Astrocyte (in vitro differentiated cells and primary cell): ENCODE data around the gene ZNF317. TPM values are rescaled to one million over a fixed set of nuclear protein-coding genes. Genes with fewer than 3 reads are reported as not detected.

Source experiments
- DNase-seq: peaks from one replicate; pipeline ENCODE4 v3.0.0-alpha.2; 2010; ENCODE audit warnings: low read depth
- FAIRE-seq: peaks from 2 replicates; lab custom pipeline; 2011; peaks lifted over from hg19 to GRCh38; lab: Jason Lieb, UNC
- H2AFZ ChIP-seq: 2 replicates; pipeline ENCODE4 v1.6.0; 2012; ENCODE audit warnings: low read depth, low read length, inconsistent platforms
- H3K27ac ChIP-seq: 2 replicates; pipeline ENCODE4 v1.5.1; 2011; ENCODE audit warnings: low read depth, low read length, inconsistent platforms
- H3K27me3 ChIP-seq: 2 replicates; pipeline ENCODE4 v1.6.0; 2011; ENCODE audit warnings: low read length, inconsistent platforms; ENCODE audit not compliant: insufficient read depth
- H3K36me3 ChIP-seq: 2 replicates; pipeline ENCODE4 v1.5.1; 2011; ENCODE audit warnings: low read length, inconsistent platforms; ENCODE audit not compliant: insufficient read depth
- H3K4me1 ChIP-seq: 2 replicates; pipeline ENCODE4 v1.5.1; 2011; ENCODE audit warnings: low read length, inconsistent platforms; ENCODE audit not compliant: insufficient read depth
- H3K4me2 ChIP-seq: 2 replicates; pipeline ENCODE4 v1.6.0; 2012; ENCODE audit warnings: low read length, inconsistent platforms
- H3K4me3 ChIP-seq: 2 replicates; pipeline ENCODE4 v1.5.1; 2011; ENCODE audit warnings: low read depth, mild to moderate bottlenecking, low read length, inconsistent platforms; ENCODE audit not compliant: insufficient read depth
- H3K79me2 ChIP-seq: 2 replicates; pipeline ENCODE4 v1.6.0; 2012; ENCODE audit warnings: mild to moderate bottlenecking, low read length, inconsistent platforms; ENCODE audit not compliant: insufficient read depth
- H3K9ac ChIP-seq: 2 replicates; pipeline ENCODE4 v1.6.0; 2012; ENCODE audit warnings: mild to moderate bottlenecking, low read length, inconsistent platforms
- H3K9me3 ChIP-seq: 2 replicates; pipeline ENCODE4 v1.5.1; 2012; ENCODE audit warnings: low read depth, mild to moderate bottlenecking, low read length, inconsistent platforms; ENCODE audit not compliant: insufficient read depth
- H4K20me1 ChIP-seq: 2 replicates; pipeline ENCODE4 v1.6.0; 2012; ENCODE audit warnings: low read length, inconsistent platforms; ENCODE audit not compliant: insufficient read depth
- H3K27ac Mint-ChIP-seq: one replicate; pipeline ENCODE4 v1.8.0; 2021; ENCODE audit warnings: mild to moderate bottlenecking, mixed read lengths; ENCODE audit not compliant: unreplicated experiment
- H3K27me3 Mint-ChIP-seq: one replicate; pipeline ENCODE4 v1.8.0; 2021; ENCODE audit warnings: low read depth, mixed read lengths; ENCODE audit not compliant: unreplicated experiment
- H3K36me3 Mint-ChIP-seq: one replicate; pipeline ENCODE4 v1.8.0; 2021; ENCODE audit warnings: low read depth, mixed read lengths; ENCODE audit not compliant: unreplicated experiment
- H3K4me1 Mint-ChIP-seq: one replicate; pipeline ENCODE4 v1.8.0; 2021; ENCODE audit warnings: low read depth, mixed read lengths; ENCODE audit not compliant: unreplicated experiment
- H3K4me3 Mint-ChIP-seq: one replicate; pipeline ENCODE4 v1.8.0; 2021; ENCODE audit warnings: mild to moderate bottlenecking, moderate library complexity, mixed read lengths; ENCODE audit not compliant: unreplicated experiment
- H3K9me3 Mint-ChIP-seq: one replicate; pipeline ENCODE4 v1.8.0; 2021; ENCODE audit warnings: mild to moderate bottlenecking, mixed read lengths; ENCODE audit not compliant: unreplicated experiment
- EZH2 ChIP-seq: IDR thresholded peaks from 2 replicates; pipeline ENCODE4 v1.6.1; 2012; ENCODE audit warnings: mild to moderate bottlenecking, low read length, inconsistent platforms; ENCODE audit not compliant: insufficient read depth
- total RNA-seq: library from RNA; stranded (reverse); gene quantifications from 2 replicates; pipeline ENCODE4 v1.2.1, GENCODE V29; 2021
- TF ChIP-seq, protein P1 (sequence below): IDR thresholded peaks from 2 replicates; pipeline ENCODE4 v1.5.1; 2011; ENCODE audit warnings: low read depth, mild to moderate bottlenecking, inconsistent platforms, low read length, moderate library complexity; ENCODE audit not compliant: insufficient read depth

Gene ZNF317
- total RNA-seq, 1 donor from 2014 or later, result 32.9 TPM

DNA sequence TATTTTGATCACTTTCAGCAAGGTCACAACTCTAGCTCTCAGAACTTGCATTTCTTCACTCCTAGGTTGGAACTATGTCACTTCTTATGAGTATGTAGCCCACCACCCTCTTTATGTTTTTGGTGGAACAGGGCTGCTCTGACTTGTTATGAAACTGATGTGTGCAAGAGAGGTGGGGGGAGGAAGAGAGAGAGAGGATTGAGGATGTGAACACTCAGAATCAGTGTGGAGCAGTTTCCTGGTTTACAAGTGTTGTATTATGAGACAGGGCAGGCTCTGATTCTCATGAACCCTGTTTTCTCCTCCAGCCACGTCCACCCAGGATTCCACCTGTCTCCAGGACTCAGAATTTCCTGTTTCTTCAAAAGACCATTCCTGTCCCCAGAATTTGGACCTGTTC is 16.1 kb downstream of the ZNF317 start:
- H2AFZ ChIP-seq, result no peak overlapping the region
- no peak overlapping the region for H3K9ac ChIP-seq
- no peak overlapping the region for H3K27ac Mint-ChIP-seq
- TF ChIP-seq EZH2, result no peak
- TF ChIP-seq, protein P1, sequence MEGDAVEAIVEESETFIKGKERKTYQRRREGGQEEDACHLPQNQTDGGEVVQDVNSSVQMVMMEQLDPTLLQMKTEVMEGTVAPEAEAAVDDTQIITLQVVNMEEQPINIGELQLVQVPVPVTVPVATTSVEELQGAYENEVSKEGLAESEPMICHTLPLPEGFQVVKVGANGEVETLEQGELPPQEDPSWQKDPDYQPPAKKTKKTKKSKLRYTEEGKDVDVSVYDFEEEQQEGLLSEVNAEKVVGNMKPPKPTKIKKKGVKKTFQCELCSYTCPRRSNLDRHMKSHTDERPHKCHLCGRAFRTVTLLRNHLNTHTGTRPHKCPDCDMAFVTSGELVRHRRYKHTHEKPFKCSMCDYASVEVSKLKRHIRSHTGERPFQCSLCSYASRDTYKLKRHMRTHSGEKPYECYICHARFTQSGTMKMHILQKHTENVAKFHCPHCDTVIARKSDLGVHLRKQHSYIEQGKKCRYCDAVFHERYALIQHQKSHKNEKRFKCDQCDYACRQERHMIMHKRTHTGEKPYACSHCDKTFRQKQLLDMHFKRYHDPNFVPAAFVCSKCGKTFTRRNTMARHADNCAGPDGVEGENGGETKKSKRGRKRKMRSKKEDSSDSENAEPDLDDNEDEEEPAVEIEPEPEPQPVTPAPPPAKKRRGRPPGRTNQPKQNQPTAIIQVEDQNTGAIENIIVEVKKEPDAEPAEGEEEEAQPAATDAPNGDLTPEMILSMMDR, result no peak
- peaks cover 54% of the 10 kb centered on the region for H3K9me3 Mint-ChIP-seq
- no peaks in the 10 kb centered on the region for H3K4me1 ChIP-seq
- no peak overlapping the region for H3K4me3 Mint-ChIP-seq
- H3K27me3 ChIP-seq, result no peaks in the 10 kb centered on the region
- H3K36me3 Mint-ChIP-seq, result peaks cover 75% of the 10 kb centered on the region
- H4K20me1 ChIP-seq, result peaks cover 31% of the 10 kb centered on the region
- no peak for DNase-seq
- peaks cover 41% of the 10 kb centered on the region for H3K36me3 ChIP-seq
- no peak overlapping the region for H3K4me2 ChIP-seq
- no peak overlapping the region for H3K4me3 ChIP-seq
- H3K27me3 Mint-ChIP-seq, result no peaks in the 10 kb centered on the region
- no peak overlapping the region for H3K27ac ChIP-seq
- H3K79me2 ChIP-seq, result peaks cover 60% of the 10 kb centered on the region
- no peaks in the 10 kb centered on the region for H3K4me1 Mint-ChIP-seq
- no peak for FAIRE-seq
- H3K9me3 ChIP-seq, result peaks cover 51% of the 10 kb centered on the region

DNA sequence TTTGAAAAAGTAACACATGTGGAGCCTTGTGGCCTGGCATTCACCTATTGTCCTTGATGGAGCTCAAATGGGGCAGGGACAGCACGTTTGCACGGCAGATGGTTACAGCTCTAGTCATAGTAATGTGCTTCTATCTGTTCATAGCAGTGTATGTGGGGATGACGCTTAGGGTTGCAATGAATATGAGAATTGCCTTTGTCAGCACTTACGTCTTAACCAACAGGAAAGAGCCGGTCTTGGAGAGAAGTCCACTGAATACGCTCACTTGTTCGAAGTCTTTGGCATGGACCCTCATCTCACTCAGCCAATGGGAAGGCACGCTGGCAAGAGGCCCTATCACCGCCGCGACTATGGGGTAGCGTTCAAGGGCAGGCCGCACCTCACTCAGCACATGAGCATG is 19.7 kb downstream of the ZNF317 start:
- FAIRE-seq (no peak), DNase-seq (no peak)
- H3K4me1 ChIP-seq, result no peaks in the 10 kb centered on the region
- Mint-ChIP-seq H3K27me3 (no peaks in the 10 kb centered on the region), H3K9me3 (peaks cover 61% of the 10 kb centered on the region), H3K27ac (no peak overlapping the region), H3K4me3 (no peak overlapping the region), H3K36me3 (peaks cover 85% of the 10 kb centered on the region), H3K4me1 (no peaks in the 10 kb centered on the region)
- H3K4me3 ChIP-seq, result no peak overlapping the region
- H3K27ac ChIP-seq, result no peak overlapping the region
- no peaks in the 10 kb centered on the region for H3K27me3 ChIP-seq
- peaks cover 54% of the 10 kb centered on the region for H3K9me3 ChIP-seq
- H4K20me1 ChIP-seq, result peaks cover 12% of the 10 kb centered on the region
- peaks cover 62% of the 10 kb centered on the region for H3K36me3 ChIP-seq
- no peak overlapping the region for H3K9ac ChIP-seq
- peaks cover 34% of the 10 kb centered on the region for H3K79me2 ChIP-seq
- no peak for TF ChIP-seq EZH2
- TF ChIP-seq, protein P1, result no peak
- no peak overlapping the region for H3K4me2 ChIP-seq
- H2AFZ ChIP-seq, result no peak overlapping the region

DNA sequence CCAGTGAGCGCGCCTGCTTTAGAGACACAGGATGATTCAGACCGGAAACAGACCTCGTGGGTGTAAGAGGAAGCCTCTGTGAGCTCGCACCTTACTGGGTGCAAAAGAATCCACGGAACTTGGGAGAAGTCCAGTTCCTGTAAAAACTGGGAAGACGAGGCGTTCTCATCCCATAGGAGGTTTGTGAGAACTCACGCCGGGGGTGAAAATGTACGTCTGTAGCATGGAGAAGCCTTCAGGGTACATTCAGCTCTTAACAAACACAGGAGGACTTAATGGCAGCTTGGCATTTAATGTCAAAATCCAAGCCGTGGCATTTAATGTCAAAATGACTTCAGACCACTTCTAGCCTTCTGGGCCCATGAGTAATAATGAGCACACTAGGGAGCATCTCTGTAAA is 21.2 kb downstream of the ZNF317 start:
- Mint-ChIP-seq H3K27ac (no peak overlapping the region), H3K4me1 (peaks cover 2% of the 10 kb centered on the region), H3K9me3 (peaks cover 67% of the 10 kb centered on the region), H3K27me3 (no peaks in the 10 kb centered on the region), H3K4me3 (no peak overlapping the region), H3K36me3 (peaks cover 87% of the 10 kb centered on the region)
- peaks cover 6% of the 10 kb centered on the region for H4K20me1 ChIP-seq
- H3K4me3 ChIP-seq, result no peak overlapping the region
- DNase-seq (no peak), FAIRE-seq (no peak)
- TF ChIP-seq EZH2, result no peak
- no peak overlapping the region for H3K9ac ChIP-seq
- H3K79me2 ChIP-seq, result peaks cover 19% of the 10 kb centered on the region
- no peak overlapping the region for H2AFZ ChIP-seq
- H3K27me3 ChIP-seq, result no peaks in the 10 kb centered on the region
- no peak overlapping the region for H3K27ac ChIP-seq
- H3K36me3 ChIP-seq, result peaks cover 62% of the 10 kb centered on the region
- no peak overlapping the region for H3K4me2 ChIP-seq
- H3K4me1 ChIP-seq, result no peaks in the 10 kb centered on the region
- peaks cover 48% of the 10 kb centered on the region for H3K9me3 ChIP-seq
